ENCODE data around the gene KIF3A.

KIF3A gene

DNA sequence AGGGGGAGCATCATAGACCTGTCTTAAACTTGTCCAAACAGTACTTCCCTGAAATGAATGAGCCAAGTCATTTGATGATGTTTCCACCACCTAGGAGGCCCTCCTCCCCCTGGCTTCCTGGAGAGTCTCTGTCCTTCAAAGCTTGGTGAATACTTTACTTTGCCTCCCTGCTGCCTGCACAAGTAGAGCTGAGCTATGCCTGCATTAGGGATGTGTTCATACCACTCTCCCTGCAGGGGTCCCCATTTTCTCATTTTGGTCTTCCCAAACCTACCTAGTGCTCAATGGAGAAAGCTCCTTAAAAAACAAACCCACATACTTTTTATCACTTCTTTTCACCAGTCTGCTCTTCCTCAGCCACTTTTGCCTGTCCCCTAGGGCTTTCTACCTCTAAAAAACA is 17.6 kb upstream of the KIF3A start:
- H3K4me3 ChIP-seq (ENCODE audit: low read length), result no peak overlapping the region
- TF ChIP-seq, protein P1, sequence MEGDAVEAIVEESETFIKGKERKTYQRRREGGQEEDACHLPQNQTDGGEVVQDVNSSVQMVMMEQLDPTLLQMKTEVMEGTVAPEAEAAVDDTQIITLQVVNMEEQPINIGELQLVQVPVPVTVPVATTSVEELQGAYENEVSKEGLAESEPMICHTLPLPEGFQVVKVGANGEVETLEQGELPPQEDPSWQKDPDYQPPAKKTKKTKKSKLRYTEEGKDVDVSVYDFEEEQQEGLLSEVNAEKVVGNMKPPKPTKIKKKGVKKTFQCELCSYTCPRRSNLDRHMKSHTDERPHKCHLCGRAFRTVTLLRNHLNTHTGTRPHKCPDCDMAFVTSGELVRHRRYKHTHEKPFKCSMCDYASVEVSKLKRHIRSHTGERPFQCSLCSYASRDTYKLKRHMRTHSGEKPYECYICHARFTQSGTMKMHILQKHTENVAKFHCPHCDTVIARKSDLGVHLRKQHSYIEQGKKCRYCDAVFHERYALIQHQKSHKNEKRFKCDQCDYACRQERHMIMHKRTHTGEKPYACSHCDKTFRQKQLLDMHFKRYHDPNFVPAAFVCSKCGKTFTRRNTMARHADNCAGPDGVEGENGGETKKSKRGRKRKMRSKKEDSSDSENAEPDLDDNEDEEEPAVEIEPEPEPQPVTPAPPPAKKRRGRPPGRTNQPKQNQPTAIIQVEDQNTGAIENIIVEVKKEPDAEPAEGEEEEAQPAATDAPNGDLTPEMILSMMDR (IDR thresholded peaks at IDR 0.05; ENCODE audit: insufficient read depth, low read depth, low read length, missing control alignments), result no peak
- peak; percentile 20 for DNase-seq (ENCODE audit: low read depth)

- H3K4me3 ChIP-seq (ENCODE audit: low read length), result no peak overlapping the region
- no peak for DNase-seq (ENCODE audit: low read depth)
- TF ChIP-seq, protein P1 (IDR thresholded peaks at IDR 0.05; ENCODE audit: insufficient read depth, low read depth, low read length, missing control alignments), result no peak
These were observed 16.8 kb upstream of the KIF3A start for GRCh38 chr5:132754111-132754510.

- TF ChIP-seq, protein P1 (IDR thresholded peaks at IDR 0.05; ENCODE audit: insufficient read depth, low read depth, low read length, missing control alignments), result peak; percentile 29
- H3K4me3 ChIP-seq (ENCODE audit: low read length), result no peak overlapping the region
- DNase-seq (ENCODE audit: low read depth), result peak; percentile 21
These were observed 16.0 kb upstream of the KIF3A start for GRCh38 chr5:132753135-132753987.

DNA sequence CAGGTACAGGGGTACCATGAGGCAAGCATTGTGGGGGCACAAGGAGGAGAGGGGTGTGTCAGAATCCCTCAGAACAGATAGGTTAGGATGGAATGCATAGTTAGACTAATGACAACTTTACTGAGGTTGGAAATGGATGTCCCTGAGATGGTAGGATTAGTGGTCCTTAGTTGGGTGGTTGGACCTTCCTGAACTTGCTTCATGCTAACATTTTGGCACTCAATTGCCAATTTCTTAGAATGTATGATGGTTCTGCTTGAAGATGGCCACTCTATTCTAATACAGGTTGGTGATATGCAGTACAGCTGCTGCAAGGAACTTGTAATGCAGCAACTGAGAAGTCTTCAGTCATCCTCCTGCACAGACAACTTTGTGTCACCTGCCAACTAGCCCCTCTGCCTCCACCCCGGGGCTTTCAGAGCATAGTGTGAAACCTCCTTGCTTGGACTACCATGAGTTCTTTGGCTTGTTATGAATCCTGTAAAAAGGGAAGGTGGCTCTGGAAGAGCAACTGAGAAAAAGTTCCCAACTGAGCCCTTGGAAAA is 15.3 kb upstream of the KIF3A start:
- TF ChIP-seq, protein P1 (IDR thresholded peaks at IDR 0.05; ENCODE audit: insufficient read depth, low read depth, low read length, missing control alignments), result no peak
- H3K4me3 ChIP-seq (ENCODE audit: low read length), result no peak overlapping the region
- no peak for DNase-seq (ENCODE audit: low read depth)

DNA sequence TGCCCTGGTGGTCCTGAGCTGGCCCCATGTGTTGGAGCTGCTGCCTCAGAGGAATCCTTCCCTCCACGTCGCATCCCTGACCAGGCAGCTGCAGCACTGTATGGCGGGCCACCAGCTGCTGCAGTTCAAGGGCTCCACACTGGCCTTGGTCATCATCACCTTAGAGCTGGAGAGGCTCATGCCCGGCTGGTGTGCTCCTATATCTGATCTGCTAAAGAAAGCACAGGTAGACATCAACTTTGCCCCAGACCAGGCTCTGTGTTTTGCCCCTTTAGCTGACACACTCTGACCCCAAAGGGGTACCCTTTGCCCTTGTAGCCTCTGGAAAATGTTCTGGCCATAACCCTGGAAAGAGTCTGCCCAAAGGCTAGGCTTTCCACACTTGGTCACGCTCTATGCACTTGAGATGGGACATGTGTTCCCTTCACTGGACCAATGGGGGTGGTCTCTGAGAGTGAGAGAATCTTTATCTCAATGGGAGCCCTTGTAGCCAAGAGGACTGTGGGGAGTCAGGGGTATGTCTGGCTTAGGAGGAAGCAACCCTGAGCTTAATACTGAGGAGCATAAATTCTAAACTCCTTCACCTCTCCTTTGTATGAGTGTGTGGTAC is 14.7 kb upstream of the KIF3A start:
- no peak for DNase-seq (ENCODE audit: low read depth)
- H3K4me3 ChIP-seq (ENCODE audit: low read length), result no peak overlapping the region
- TF ChIP-seq, protein P1 (IDR thresholded peaks at IDR 0.05; ENCODE audit: insufficient read depth, low read depth, low read length, missing control alignments), result no peak

- peak; percentile 27 for DNase-seq (ENCODE audit: low read depth)
- TF ChIP-seq, protein P1 (IDR thresholded peaks at IDR 0.05; ENCODE audit: insufficient read depth, low read depth, low read length, missing control alignments), result no peak
- H3K4me3 ChIP-seq (ENCODE audit: low read length), result no peak overlapping the region
These were observed 14.1 kb upstream of the KIF3A start for GRCh38 chr5:132751444-132751843.
